Neural crest cell (in vitro differentiated cells): ENCODE data around the gene PI4K2A. TPM values are rescaled to one million over a fixed set of nuclear protein-coding genes. Genes with fewer than 3 reads are reported as not detected.

Experiments
- DNase-seq: peaks from one replicate; pipeline ENCODE4 v3.0.0; 2021; ENCODE audit warnings: low read depth, mixed read lengths, low spot score
- H3K27ac Mint-ChIP-seq: one replicate; pipeline ENCODE4 v1.8.0; 2021; ENCODE audit warnings: mild to moderate bottlenecking, mixed read lengths; ENCODE audit not compliant: unreplicated experiment
- H3K27me3 Mint-ChIP-seq: 2 replicates; pipeline ENCODE4 v1.8.0; 2021; ENCODE audit warnings: low read depth, mild to moderate bottlenecking, mixed read lengths
- H3K36me3 Mint-ChIP-seq: 2 replicates; pipeline ENCODE4 v1.8.0; 2021; ENCODE audit warnings: low read depth, mild to moderate bottlenecking, mixed read lengths
- H3K4me1 Mint-ChIP-seq: 2 replicates; pipeline ENCODE4 v1.8.0; 2021; ENCODE audit warnings: mixed read lengths
- H3K4me3 Mint-ChIP-seq: one replicate; pipeline ENCODE4 v1.8.0; 2021; ENCODE audit warnings: mild to moderate bottlenecking, mixed read lengths
- H3K9me3 Mint-ChIP-seq: 2 replicates; pipeline ENCODE4 v1.8.0; 2021; ENCODE audit warnings: mixed read lengths
- total RNA-seq: library from RNA; stranded (reverse); gene quantifications from 2 replicates; pipeline ENCODE4 v1.2.1, GENCODE V29; 2021
- TF ChIP-seq, protein P1 (sequence below): fragments of 200-600 bp; sonication (generic); conservative IDR thresholded peaks from 2 replicates; pipeline ENCODE4 v1.5.0; 2021; ENCODE audit warnings: antibody characterized with exemption, mild to moderate bottlenecking

PI4K2A gene
- total RNA-seq, 1 donor from 2014 or later: 19.4 TPM

DNA sequence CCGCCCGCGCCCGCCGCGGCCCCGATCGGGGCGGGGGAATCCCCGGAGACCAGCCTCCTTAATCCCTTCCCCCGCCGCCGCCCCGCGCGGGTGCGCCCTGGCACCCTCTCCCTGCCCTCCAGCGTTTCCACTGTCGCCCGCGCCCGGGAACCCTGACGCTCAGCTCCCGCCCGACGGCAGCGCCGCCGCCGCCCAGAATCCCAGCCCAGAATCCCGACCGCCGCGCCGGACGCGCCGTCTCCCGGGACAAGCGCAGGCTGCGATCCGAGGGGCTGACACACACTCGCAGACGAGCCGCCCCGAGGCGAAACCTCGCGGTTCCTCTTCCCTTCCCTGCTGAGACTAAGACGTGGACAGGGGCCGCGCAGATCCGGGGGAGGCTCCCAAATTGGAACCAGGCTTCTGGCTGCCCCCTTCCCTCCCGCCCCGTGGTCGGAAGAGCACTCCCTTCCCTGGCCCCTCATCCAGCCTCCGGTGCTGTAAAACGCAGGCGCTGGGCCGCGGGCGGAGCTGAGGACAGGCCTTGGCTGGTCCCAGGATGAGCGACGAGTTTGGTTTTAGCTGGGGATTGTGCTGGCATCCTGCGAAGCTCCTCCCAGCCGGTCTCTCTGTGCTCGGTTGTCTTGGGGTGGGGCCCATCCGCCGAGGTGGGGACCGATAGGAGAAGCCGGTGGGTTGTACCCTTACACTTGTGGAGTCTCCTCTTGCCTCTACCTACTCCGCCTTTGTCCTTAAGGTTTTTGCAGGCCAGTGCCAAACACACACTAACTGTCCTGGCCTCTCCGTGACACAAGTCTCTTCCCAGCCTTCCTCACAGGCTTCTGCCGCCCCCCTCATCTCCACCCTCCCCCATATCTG, 74.2 kb downstream of the PI4K2A start:
- Mint-ChIP-seq H3K4me3 (peak overlapping the region; percentile 97), H3K27ac (peak overlapping the region; percentile 50), H3K27me3 (peaks cover 6% of the 10 kb centered on the region), H3K4me1 (peaks cover 62% of the 10 kb centered on the region), H3K9me3 (no peaks in the 10 kb centered on the region), H3K36me3 (peaks cover 3% of the 10 kb centered on the region)
- TF ChIP-seq, protein P1, sequence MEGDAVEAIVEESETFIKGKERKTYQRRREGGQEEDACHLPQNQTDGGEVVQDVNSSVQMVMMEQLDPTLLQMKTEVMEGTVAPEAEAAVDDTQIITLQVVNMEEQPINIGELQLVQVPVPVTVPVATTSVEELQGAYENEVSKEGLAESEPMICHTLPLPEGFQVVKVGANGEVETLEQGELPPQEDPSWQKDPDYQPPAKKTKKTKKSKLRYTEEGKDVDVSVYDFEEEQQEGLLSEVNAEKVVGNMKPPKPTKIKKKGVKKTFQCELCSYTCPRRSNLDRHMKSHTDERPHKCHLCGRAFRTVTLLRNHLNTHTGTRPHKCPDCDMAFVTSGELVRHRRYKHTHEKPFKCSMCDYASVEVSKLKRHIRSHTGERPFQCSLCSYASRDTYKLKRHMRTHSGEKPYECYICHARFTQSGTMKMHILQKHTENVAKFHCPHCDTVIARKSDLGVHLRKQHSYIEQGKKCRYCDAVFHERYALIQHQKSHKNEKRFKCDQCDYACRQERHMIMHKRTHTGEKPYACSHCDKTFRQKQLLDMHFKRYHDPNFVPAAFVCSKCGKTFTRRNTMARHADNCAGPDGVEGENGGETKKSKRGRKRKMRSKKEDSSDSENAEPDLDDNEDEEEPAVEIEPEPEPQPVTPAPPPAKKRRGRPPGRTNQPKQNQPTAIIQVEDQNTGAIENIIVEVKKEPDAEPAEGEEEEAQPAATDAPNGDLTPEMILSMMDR: peak; percentile 17
- peak; percentile 45 for DNase-seq

DNA sequence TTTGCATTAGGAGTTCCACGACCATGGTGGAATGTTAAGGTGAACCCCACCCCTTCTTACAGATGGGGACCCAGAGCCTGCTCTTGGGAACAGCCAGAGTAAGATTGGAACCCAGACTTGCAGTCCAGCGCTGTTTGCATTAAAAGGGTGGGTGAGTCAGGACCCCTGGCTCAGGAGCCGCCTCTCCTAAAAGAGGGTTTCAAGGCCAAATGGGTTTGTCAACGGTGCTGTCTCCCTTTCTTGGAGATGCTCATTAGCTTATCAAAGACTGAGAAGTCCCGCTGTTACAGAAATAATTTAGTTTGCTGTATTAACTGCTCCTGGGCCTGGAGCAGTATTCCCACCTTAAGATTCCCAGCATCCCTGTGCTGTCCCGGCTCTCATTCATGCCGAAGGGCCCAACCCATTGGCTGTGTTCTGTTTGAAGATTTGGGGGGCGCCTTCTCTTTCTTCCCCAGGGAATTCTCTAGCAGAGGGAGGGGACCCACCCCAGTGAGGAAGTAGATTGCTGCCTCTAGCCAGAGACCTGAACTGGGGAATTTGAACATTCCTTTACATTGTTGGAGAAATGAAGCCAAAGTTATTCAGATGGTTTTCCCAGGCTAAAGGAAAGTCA, 74.9 kb downstream of the PI4K2A start:
- H3K9me3 Mint-ChIP-seq: no peaks in the 10 kb centered on the region
- peak overlapping the region; percentile 50 for H3K27ac Mint-ChIP-seq
- DNase-seq: no peak
- peaks cover 63% of the 10 kb centered on the region for H3K4me1 Mint-ChIP-seq
- peaks cover 6% of the 10 kb centered on the region for H3K27me3 Mint-ChIP-seq
- H3K4me3 Mint-ChIP-seq: peak overlapping the region; percentile 97
- H3K36me3 Mint-ChIP-seq: peaks cover 3% of the 10 kb centered on the region
- TF ChIP-seq, protein P1: no peak

DNA sequence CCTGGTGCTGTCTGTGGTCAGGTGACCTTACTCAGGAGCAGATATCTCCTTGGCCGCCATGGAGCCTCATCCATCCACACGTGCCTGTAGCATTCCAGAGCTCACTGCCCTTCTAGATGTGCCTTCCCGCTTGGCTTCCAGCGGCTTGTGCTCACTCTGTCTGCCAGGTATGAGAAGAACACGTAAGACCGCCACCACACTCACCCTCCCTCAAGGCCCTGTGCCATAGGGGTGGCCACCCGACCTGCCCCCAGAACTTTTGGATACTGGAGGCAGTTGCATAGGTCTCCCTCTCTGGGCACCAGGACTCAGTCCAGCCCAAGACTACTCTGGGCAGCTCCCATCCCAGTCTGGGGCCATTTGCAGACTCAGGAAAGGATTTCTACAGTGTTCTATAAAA, 77.2 kb downstream of the PI4K2A start:
- H3K4me3 Mint-ChIP-seq: peak overlapping the region; percentile 77
- H3K9me3 Mint-ChIP-seq: no peaks in the 10 kb centered on the region
- H3K27ac Mint-ChIP-seq: peak overlapping the region; percentile 81
- H3K36me3 Mint-ChIP-seq: peaks cover 3% of the 10 kb centered on the region
- TF ChIP-seq, protein P1: no peak
- H3K4me1 Mint-ChIP-seq: peaks cover 59% of the 10 kb centered on the region
- H3K27me3 Mint-ChIP-seq: peaks cover 6% of the 10 kb centered on the region
- DNase-seq: no peak

DNA sequence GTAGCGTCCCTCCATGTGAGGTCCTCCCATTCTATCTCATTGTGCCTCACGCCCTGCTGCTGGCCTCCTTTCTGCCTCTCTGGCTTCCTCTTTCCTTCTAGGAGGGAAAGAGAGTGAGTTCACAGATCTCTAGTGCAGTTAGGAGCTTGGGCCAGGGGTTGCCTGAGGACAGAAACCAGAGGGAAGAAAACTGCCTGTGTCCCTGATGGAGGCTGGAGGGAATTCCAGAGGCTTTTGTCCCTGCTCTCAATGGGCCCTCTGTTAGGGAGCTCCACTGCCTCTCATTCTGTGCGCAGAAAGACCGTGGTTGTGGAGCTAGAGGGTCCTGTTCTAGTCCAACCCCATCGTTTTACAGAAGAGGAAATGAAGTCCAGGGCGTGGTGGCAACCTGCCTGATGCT, 77.7 kb downstream of the PI4K2A start:
- H3K9me3 Mint-ChIP-seq: no peaks in the 10 kb centered on the region
- H3K36me3 Mint-ChIP-seq: peaks cover 3% of the 10 kb centered on the region
- DNase-seq: peak; percentile 35
- H3K4me3 Mint-ChIP-seq: peak overlapping the region; percentile 77
- peak overlapping the region; percentile 81 for H3K27ac Mint-ChIP-seq
- TF ChIP-seq, protein P1: no peak
- peaks cover 53% of the 10 kb centered on the region for H3K4me1 Mint-ChIP-seq
- H3K27me3 Mint-ChIP-seq: peaks cover 4% of the 10 kb centered on the region

DNA sequence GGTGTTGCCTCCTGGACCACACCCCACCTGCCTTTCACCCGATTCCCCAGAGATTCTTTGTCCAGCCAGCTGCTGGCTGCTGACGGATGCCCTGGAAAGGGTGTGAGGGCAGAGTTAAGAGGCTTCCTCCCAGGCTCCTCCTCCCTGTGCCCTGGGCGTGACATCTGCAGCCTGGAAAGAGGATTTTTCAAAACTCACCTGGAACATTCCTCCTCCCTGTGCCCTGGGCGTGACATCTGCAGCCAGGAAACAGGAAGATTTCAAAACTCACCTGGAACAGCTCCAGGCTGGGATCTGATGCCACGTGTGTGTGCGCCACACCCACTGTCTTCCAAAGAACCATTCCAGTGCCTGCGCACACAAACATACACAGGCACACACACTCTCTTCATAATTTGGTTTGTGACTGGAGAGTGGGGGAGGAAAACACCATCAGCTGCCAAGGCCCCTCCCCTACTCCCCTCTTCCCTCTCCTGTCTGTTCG, 78.2 kb downstream of the PI4K2A start:
- Mint-ChIP-seq H3K4me1 (peaks cover 53% of the 10 kb centered on the region), H3K27ac (peak overlapping the region; percentile 81), H3K4me3 (peak overlapping the region; percentile 77), H3K36me3 (peaks cover 3% of the 10 kb centered on the region), H3K9me3 (no peaks in the 10 kb centered on the region), H3K27me3 (peaks cover 4% of the 10 kb centered on the region)
- TF ChIP-seq, protein P1: no peak
- DNase-seq: no peak
